ENCODE measurements around the gene GNLY.
"Not testable (repeated sequence)": the region's sequence is repeated elsewhere in the genome, so short reads cannot be mapped to it uniquely, and the experiment has no call there.

The GNLY gene

DNA sequence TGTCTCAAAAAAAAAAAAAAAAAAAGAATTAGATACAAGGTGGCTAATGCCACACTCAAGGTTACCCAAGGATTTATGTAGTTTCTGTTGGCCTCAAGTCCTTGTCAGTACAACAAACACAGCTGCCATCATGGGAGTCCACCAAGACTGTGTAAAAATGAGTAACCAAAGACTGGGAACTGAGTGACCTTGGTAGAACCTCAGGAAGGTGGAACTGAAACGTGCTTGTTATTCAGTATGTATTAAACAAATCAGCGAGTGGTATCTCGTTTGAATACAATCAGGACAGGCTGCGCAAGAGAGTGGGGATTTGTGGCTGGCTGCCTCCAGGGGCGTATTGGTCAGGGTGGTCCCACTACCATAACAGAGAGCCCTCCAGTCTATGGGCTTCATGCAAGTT, 24.6 kb upstream of the GNLY start:
- Histone ChIP-seq H3K9me3 (ENCODE audit: control insufficient read depth, insufficient read depth, low read length) (no peaks in the 10 kb centered on the region), H3K4me1 (ENCODE audit: insufficient read depth, low read length) (peaks cover 8% of the 10 kb centered on the region; the same call in 1 of the 2 replicates), H3K9ac (ENCODE audit: low read depth, low read length) (no peak overlapping the region), H3K36me3 (ENCODE audit: insufficient read depth, low read length) (no peaks in the 10 kb centered on the region)

DNA sequence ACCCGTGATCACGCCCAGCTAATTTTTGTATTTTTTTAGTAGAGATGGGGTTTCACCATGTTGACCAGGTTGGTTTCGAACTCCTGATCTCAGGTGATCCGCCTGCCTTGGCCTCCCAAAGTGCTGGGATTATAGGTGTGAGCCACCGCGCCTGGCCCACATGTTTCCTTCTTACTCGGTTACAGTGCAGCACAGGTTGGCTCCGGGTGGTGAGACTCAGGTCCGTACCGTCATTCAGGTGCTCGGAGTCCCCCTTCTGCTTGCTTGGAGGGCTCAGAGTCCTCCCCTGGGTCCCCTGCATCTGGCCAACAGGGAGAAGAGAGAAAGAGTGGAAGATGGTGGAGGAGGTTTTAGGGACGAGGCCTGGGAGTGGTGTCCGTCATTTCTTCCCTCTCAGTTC, 23.7 kb upstream of the GNLY start:
- not testable (repeated sequence) for H3K9me3 ChIP-seq (ENCODE audit: control insufficient read depth, insufficient read depth, low read length); H3K9ac ChIP-seq (ENCODE audit: low read depth, low read length); H3K36me3 ChIP-seq (ENCODE audit: insufficient read depth, low read length)
- peaks cover 11% of the 10 kb centered on the region for H3K4me1 ChIP-seq (ENCODE audit: insufficient read depth, low read length)

DNA sequence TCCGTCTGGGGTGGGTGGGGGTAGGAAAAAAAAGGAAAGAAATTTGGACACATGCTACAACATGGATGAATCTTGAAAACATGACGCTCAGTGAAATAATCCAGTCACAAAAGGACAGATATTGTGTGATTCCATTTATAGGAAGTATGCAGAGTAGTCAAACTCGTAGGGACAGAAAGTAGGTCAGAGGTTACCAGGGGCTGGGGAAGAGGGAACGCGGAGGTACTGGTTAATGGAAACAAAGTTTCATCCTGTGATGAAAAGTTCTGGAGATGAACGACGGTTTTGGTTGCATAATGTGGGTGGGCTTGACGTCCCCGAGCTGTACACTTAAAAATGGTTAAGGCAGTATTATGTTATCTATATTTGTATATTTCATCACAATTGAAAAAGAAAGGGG, 21.7 kb upstream of the GNLY start:
- Histone ChIP-seq H3K9me3 (ENCODE audit: control insufficient read depth, insufficient read depth, low read length) (no peaks in the 10 kb centered on the region), H3K36me3 (ENCODE audit: insufficient read depth, low read length) (no peaks in the 10 kb centered on the region), H3K4me1 (ENCODE audit: insufficient read depth, low read length) (peaks cover 15% of the 10 kb centered on the region), H3K9ac (ENCODE audit: low read depth, low read length) (no peak overlapping the region)

DNA sequence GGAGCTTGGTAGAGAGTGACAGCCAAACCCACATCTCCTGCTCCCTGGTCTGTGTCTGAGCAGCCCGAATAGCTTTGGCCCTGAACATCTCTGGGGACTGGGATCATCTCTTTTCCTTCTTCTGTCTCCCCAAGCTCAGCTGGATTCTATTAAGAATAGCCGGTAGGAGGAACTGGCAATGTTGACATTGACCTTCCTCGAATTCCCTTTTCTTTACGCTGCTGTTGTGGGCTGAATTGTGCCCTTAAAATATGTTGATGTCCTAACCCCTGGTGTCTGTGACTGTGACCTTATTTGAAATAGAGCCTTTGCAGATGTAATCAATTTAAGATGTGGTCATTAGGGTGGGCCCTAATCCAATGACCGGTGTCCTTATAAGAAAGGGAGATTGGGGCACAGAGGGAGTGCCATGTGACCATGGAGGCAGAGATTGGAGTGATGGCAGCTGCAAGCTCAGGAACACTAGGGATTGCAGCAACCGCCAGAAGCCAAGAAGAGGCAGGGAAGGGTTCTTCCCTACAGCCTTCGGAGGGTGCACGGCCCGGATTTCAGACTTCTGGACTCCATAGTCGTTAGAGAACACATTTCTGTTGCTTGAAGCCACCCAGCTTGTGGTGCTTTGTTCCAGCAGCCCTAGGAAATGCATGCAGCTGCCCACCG, 20.3 kb upstream of the GNLY start:
- Histone ChIP-seq H3K4me1 (ENCODE audit: insufficient read depth, low read length) (peaks cover 18% of the 10 kb centered on the region), H3K9ac (ENCODE audit: low read depth, low read length) (no peak overlapping the region), H3K9me3 (ENCODE audit: control insufficient read depth, insufficient read depth, low read length) (no peaks in the 10 kb centered on the region), H3K36me3 (ENCODE audit: insufficient read depth, low read length) (no peaks in the 10 kb centered on the region)

DNA sequence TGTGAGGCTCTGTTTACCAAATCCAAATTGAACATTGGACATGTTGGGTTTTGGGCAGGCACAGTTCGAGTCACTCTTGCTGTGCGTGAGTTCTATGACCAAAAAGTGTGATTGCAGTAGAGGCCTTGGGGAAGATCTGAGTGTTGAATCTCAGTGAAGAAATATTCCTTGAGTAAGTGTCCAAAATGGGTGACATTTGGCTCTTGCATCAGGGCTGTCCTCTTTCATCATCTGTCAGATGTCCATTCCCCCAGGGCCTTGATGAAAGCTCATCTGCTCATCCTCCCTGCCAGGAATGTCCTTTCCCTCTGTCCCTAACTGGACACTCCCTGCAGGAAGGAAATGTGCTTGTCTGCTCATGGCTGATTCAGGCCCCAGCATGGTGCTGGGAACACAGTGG, 19.7 kb upstream of the GNLY start:
- H3K9me3 ChIP-seq (ENCODE audit: control insufficient read depth, insufficient read depth, low read length): no peaks in the 10 kb centered on the region
- H3K4me1 ChIP-seq (ENCODE audit: insufficient read depth, low read length): peaks cover 20% of the 10 kb centered on the region
- no peaks in the 10 kb centered on the region for H3K36me3 ChIP-seq (ENCODE audit: insufficient read depth, low read length)
- H3K9ac ChIP-seq (ENCODE audit: low read depth, low read length): no peak overlapping the region

DNA sequence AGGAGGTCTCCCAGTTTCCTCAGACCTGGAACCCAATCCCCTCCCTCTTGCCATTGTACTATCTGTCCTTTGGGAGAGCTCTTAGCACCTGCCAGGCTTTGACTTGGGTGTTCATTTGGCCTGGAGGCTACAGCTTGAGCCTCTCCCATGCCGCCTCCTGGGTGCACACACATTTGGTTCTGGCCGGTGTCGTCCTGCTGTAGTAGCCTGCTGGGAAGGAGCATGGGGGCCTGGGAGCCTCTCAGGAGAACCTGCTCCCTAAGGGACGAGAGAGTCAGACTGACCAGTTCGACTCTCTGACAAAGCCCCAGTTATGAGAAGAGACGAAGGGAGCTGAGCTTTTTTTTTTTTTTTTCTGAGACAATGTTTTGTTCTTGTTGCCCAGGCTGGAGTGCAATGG, 18.7 kb upstream of the GNLY start:
- Histone ChIP-seq H3K36me3 (ENCODE audit: insufficient read depth, low read length) (no peaks in the 10 kb centered on the region), H3K9me3 (ENCODE audit: control insufficient read depth, insufficient read depth, low read length) (no peaks in the 10 kb centered on the region), H3K9ac (ENCODE audit: low read depth, low read length) (no peak overlapping the region), H3K4me1 (ENCODE audit: insufficient read depth, low read length) (peaks cover 20% of the 10 kb centered on the region)

DNA sequence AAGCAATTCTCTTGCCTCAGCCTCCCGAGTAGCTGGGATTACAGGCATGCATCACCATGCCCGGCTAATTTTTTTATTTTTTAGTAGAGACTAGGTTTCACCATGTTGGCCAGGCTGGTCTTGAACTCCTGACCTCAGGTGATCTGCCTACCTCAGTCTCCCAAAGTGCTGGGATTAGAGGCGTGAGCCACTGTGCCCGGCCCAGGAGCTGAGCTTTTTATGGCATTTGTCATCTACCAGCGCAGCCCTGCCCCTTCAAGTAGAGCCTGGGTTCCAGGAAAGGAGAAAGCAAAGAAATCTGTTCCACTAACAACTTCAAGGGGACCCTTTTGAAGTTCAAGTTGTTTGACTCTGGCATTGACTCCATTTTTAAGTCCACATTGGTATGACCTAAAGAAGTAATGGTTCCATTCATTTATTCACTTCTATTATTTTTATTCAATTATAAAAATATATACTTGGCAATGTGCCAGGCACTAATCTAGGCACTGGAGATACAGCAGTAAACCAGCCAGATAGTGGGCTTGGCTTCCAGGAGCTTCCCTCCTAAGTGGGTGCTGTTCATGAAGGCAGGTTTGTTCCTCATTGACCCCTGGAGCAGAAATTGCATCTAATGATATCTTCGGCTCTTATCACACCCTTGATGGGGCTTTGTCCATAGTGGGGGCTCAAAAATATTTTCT, 18.2 kb upstream of the GNLY start:
- Histone ChIP-seq H3K36me3 (ENCODE audit: insufficient read depth, low read length) (no peaks in the 10 kb centered on the region), H3K4me1 (ENCODE audit: insufficient read depth, low read length) (peaks cover 20% of the 10 kb centered on the region), H3K9ac (ENCODE audit: low read depth, low read length) (no peak overlapping the region), H3K9me3 (ENCODE audit: control insufficient read depth, insufficient read depth, low read length) (no peaks in the 10 kb centered on the region)

DNA sequence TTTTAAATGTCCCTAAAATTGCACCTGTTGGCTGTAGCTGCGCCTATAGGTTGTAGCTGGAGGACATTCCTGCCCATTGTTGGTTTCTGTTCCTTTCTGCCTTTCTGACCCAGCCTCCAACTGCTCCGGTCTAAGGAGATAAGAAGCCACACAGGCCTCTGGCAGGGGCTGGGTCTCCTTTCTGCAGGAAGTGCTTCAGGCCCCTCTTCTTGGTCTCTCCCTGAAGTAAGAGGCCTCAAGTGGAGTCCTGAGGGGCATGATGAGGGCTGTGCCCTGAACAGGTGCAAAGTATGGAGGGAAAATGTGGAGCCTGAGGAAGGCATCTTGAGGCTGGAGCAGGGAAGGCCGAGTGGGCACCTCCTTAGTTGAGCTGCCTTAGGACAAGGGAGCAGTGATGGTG, 15.8 kb upstream of the GNLY start:
- Histone ChIP-seq H3K4me1 (ENCODE audit: insufficient read depth, low read length) (peaks cover 18% of the 10 kb centered on the region), H3K36me3 (ENCODE audit: insufficient read depth, low read length) (no peaks in the 10 kb centered on the region), H3K9me3 (ENCODE audit: control insufficient read depth, insufficient read depth, low read length) (no peaks in the 10 kb centered on the region), H3K9ac (ENCODE audit: low read depth, low read length) (no peak overlapping the region)

DNA sequence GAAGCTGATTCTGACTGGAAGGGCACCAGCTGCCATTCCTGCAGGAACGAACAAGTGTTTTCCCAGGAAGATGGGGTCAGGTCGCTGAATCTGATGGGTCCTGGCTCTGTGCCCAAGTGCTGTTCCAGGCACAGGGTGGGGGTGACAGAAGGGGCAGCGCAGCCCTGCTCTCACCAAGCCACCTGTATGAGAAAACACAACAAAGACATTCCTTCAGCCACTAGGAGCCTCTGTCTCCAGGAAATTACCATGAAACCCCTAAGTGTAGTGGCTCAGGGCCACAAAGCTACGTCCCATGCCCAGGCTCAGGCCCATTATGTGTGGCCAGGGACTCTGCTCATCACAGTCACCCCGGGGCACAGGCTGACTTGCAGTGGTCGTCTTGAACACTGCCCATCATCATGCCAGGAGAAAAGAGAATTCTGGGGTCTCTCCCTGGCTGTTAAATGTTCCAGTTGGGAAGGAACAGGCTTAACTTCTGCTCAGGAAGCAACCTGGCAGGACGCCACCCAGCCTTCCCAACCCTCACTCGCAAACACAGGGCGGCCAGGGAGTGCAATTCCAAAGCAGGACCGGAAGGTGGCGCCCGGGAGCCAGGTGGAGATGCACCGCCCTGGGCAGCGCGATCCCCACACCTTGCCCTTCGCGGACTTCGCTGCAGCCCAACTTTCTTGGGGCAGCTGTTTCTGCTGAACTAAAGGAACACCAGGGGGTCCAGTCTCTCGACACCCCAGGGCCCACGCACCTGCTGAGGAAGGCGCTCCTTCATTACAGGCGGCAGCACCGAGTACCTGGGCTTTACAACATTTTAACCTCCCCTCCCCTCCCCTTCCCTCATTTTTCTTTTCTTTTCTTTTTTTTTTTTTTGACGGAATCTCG, 15.1 kb upstream of the GNLY start:
- H3K9ac ChIP-seq (ENCODE audit: low read depth, low read length): peak overlapping the region; percentile 11; the same call in 1 of the 2 replicates
- H3K36me3 ChIP-seq (ENCODE audit: insufficient read depth, low read length): no peaks in the 10 kb centered on the region
- no peaks in the 10 kb centered on the region for H3K9me3 ChIP-seq (ENCODE audit: control insufficient read depth, insufficient read depth, low read length)
- H3K4me1 ChIP-seq (ENCODE audit: insufficient read depth, low read length): peaks cover 12% of the 10 kb centered on the region

DNA sequence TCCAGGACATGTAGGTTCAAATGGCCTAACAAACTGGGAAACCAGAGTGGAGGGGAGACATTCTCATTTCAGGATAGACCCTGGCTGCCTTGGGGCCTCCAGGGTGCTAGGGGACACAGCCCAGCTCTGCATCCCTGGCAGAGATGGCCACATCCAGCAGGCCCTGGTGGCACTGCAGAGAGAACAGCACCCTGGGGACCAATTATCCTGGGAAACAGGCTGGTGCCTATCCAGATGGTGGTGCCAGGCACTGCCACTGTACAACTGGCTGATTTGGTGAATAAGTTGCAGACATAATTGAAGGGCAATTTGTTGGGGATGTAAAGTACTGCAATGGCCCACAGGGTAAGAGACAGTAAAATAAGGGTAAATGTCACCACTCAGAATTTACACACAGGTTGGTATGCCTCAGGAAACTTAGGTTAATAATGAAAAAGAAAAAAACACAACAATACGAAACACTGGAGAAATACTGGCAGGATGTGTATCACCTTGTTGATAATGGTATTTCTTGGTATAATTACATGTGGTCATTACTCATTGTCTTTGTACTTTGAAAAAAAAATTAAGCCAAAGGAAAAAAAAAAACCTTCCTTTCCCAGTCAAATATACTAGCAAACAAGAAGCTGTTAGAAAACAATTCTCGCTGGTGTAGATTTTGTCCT, 13.3 kb upstream of the GNLY start:
- no peaks in the 10 kb centered on the region for H3K9me3 ChIP-seq (ENCODE audit: control insufficient read depth, insufficient read depth, low read length)
- H3K4me1 ChIP-seq (ENCODE audit: insufficient read depth, low read length): peaks cover 9% of the 10 kb centered on the region
- no peak overlapping the region for H3K9ac ChIP-seq (ENCODE audit: low read depth, low read length)
- H3K36me3 ChIP-seq (ENCODE audit: insufficient read depth, low read length): no peaks in the 10 kb centered on the region

DNA sequence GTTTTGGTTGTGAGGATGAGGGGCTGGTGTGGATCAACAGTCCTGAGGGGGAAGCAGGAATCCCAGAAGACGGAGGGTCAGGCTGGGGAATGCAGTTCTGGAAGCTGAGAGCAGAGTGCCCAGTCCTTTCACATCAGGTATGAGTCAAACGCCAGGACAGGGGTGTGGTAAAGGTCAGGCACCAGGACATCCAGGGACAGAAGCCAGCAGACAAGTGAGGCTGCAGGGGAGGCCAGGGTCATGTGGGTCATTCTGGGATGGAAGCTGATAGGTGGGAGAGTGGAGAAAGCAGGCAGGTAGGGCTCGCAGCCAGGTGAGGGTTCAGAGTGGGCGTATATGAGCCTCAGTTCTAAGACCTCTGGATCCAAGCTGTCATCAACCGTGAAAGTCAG, 12.8 kb upstream of the GNLY start:
- Histone ChIP-seq H3K9ac (ENCODE audit: low read depth, low read length) (no peak overlapping the region), H3K4me1 (ENCODE audit: insufficient read depth, low read length) (peaks cover 6% of the 10 kb centered on the region), H3K9me3 (ENCODE audit: control insufficient read depth, insufficient read depth, low read length) (no peaks in the 10 kb centered on the region), H3K36me3 (ENCODE audit: insufficient read depth, low read length) (no peaks in the 10 kb centered on the region)

DNA sequence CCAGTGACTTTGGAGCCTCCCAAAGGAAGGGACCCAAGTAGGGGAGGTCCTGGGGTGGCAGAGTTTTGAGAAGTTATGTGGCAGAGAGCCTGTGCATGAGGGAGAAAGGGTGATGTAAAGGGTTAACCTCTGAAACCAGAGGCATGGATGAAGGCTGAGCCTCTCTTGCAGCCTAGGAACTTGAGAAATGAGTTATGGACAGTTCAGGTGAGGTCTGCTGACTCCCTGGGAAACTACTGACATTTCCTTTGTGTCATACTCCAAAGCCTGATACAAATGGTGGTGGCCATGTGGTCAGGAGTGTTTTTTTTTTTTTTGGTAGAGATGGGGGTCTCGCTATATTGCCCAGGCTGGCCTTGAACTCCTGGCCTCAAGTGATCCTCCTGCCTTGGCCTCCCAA, 12.4 kb upstream of the GNLY start:
- Histone ChIP-seq H3K4me1 (ENCODE audit: insufficient read depth, low read length) (peaks cover 5% of the 10 kb centered on the region), H3K9ac (ENCODE audit: low read depth, low read length) (no peak overlapping the region), H3K36me3 (ENCODE audit: insufficient read depth, low read length) (no peaks in the 10 kb centered on the region), H3K9me3 (ENCODE audit: control insufficient read depth, insufficient read depth, low read length) (no peaks in the 10 kb centered on the region)

DNA sequence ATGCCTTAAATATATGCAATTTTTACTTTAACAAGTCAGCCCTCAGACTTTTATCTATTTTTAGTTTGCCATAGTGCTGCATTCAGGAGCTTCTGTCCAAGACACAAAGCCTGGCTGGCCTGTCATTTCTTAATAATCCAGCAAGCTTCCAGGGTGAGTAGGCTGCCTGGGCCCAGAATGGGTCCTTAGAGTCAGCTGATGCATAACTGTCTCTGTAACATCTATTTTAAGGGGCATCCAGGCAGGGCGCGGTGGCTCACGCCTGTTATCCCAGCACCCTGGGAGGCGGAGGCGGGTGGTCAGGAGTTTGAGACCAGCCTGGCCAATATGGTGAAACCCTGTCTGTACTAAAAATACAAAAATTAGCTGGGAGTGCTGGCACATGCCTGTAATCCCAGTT, 11.8 kb upstream of the GNLY start:
- Histone ChIP-seq H3K36me3 (ENCODE audit: insufficient read depth, low read length) (no peaks in the 10 kb centered on the region), H3K9ac (ENCODE audit: low read depth, low read length) (no peak overlapping the region), H3K9me3 (ENCODE audit: control insufficient read depth, insufficient read depth, low read length) (no peaks in the 10 kb centered on the region), H3K4me1 (ENCODE audit: insufficient read depth, low read length) (peaks cover 5% of the 10 kb centered on the region)

DNA sequence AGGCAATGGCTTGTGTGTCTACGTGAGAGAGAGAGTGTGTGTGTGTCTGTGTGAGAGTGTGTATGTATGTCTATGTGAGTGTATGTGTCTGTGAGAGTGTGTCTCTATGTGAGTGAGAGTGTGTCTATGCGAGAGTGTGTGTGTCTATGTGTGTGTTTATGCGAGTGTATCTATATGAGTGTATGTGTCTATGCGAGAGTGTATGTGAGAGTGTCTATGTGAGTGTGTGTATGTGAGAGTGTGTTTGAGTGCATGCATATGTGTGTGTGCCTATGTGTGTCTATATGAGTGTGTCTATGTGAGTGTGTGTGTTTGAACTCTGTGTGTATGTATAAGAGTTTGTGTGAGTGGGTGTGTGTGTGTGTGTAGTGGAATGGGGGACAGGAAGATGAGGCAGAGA, 9.8 kb upstream of the GNLY start:
- H3K9me3 ChIP-seq (ENCODE audit: control insufficient read depth, insufficient read depth, low read length): no peaks in the 10 kb centered on the region
- H3K9ac ChIP-seq (ENCODE audit: low read depth, low read length): no peak overlapping the region
- H3K36me3 ChIP-seq (ENCODE audit: insufficient read depth, low read length): no peaks in the 10 kb centered on the region
- H3K4me1 ChIP-seq (ENCODE audit: insufficient read depth, low read length): no peaks in the 10 kb centered on the region; the same call in 1 of the 2 replicates

Data from ES-I3 (cell line).